ENCODE measurements around the gene NPR3.

Gene NPR3

GRCh38 chr5:32814620-32815019 is 103.5 kb downstream of the NPR3 start:
- no peak for DNase-seq

DNA sequence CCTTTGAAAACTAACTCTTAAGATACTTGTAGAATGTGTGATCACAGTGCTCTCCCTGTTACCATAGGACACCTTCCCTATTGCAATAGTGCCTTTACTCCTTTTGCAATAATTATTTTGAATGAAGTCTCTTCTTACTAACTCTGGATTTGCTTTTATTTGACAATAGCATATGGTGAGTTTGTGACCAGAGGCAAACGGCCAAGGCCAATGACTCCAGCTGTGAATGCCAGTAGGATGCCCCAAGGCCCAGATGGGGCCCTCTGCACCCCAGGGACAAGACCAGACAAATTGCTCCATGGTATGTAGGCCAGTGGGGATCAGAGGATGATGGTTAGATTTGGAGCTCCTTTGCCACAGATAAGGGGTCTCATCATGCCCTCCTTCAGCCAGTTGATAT is 116.9 kb downstream of the NPR3 start:
- DNase-seq, result no peak

GRCh38 chr5:32828492-32828891 is 117.4 kb downstream of the NPR3 start:
- DNase-seq, result no peak

- no peak for DNase-seq
Observed at GRCh38 chr5:32831624-32832023, 120.5 kb downstream of the NPR3 start.

GRCh38 chr5:32833127-32833526 is 122.0 kb downstream of the NPR3 start:
- no peak for DNase-seq

DNA sequence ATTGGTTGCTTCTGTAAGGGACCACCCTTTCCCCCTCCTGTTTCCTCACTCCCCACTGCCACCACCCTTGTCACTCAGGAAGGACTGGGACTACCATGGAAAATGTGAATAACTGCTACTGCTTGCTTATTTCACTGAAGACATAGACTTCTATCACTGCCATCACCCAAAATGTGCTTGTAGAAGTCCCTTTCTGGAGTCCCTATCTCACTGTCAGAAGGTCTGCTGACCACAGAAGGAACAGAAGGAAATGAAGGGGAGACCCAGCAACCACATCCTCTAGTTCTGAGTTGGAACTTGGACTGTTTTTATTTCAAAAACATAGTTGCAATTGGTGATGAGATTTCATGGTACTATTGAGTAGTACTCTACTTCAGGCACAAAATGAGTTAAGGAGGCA is 122.5 kb downstream of the NPR3 start:
- DNase-seq, result no peak

DNA sequence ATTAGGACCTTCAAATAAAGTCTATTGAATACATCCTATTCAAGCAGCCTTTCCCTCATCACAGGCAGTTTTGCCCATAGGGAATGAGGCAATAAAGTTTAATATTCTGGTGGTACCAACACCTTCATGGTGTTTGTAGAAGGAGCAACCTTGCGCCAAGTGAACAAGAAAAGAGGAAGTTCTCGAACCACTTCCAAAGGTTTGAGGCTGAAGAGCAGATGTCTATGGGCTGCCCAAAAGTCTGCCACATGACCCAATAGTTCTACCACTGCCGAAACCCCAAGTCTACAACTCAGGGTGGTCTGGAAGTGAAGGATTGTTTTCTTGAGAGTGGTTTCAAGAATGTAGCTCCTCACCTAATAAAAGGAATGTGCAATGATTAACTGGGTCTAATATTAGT is 123.1 kb downstream of the NPR3 start:
- DNase-seq, result no peak

DNA sequence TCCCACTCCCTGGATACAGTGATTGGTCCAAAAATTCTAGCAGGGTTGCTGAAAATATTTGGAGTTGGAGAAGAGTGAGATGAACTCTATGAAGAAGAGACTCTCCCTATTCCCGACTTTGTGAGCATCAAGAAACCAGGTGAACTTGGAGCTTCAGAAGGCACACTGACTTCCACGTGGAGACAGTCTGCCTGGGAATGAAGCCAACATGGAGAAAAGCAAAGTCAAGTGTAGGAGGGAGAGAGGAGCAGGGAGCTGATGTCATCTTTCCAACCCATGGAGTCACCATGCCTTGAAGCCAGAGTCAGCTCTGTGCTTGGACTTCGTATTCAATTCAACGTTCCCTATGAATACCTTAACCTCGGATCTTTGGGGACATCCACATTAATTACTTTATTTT is 125.1 kb downstream of the NPR3 start:
- no peak for DNase-seq

DNA sequence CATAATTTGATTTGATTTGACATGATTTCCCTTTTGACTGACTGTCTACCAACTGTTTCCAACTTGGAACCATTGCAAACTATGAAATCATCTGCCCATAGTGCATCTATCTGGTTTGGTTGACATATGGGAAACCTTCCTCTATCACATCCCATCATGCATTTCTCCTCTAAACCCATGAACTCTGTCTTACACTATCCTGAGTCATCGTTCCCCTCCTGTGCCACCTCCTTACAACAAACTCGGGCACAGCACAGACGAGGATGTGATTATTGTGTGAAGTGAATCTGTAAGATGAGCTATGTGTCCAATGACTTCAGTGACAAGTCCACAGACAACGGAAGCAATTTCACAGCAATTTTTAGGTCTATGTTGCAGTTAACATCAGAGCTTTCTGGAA is 126.1 kb downstream of the NPR3 start:
- no peak for DNase-seq

DNA sequence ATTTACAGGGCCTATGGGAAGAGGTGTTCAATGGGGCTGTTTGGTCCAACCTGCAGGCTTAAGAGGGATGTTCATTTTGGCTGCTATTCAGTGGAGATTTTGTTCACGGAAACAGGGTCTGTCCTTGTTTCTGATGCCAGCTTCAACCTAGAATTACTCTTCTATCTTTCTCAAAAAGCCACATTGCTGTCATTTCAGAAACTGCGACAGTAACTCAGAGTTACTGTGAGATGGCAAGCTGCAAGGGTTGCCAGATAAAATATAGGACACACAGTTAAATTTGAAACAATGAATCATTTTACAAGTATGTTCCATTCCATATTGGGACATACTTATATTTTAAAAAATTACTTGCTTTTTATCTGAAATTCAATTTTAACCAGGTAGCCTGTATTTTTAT is 128.0 kb downstream of the NPR3 start:
- no peak for DNase-seq

DNA sequence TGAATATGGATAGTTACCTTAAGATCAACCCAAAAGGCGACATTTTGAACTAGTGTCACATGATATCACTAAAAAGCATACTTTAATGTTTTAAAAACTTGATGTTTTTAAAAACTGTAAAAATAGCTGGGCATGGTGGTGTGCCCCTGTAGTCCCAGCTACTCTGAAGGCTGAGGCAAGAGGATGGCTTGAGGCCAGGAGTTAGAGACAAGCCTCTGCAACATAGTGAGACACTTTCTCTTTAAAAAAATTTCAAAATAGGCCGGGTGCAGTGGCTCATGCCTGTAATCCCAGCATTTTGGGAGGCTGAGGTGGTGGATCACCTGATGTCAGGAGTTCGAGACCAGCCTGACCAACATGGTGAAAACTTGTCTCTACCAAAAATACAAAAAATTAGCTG is 129.5 kb downstream of the NPR3 start:
- no peak for DNase-seq
